Stimulated activated CD4-positive, alpha-beta T cell treated with anti-CD3 and anti-CD28 coated beads, Interleukin-1b, Interleukin-23, amount 100 ng/mL, for 24 hours (primary cell): ENCODE measurements around the gene TFE3.
A peak's percentile ranks its signal among the peaks of the same experiment; 100 is the strongest.
"Not testable (repeated sequence)": the region's sequence is repeated elsewhere in the genome, so short reads cannot be mapped to it uniquely, and the experiment has no call there.

ENCODE experiments used
- DNase-seq, 4 experiments: peaks; one replicate each; pipeline ENCODE4 v3.0.0-alpha.2; 2020; ENCODE audit warnings: low read depth in 4 of 4, low spot score in 1 of 4

TFE3 gene

GRCh38 chrX:49001521-49002090 lies 41.6 kb downstream of the TFE3 start:
- peak in 3 of 4 experiments; percentile 9 to 11 (median 10) for DNase-seq

GRCh38 chrX:49000636-49001035 lies 42.5 kb downstream of the TFE3 start:
- DNase-seq = no peak

- no peak for DNase-seq
Observed at GRCh38 chrX:48999030-48999429, 44.1 kb downstream of the TFE3 start.

GRCh38 chrX:48998391-48998790 lies 44.8 kb downstream of the TFE3 start:
- DNase-seq = no peak

- no peak for DNase-seq
Observed at GRCh38 chrX:48997865-48998264, 45.3 kb downstream of the TFE3 start.

GRCh38 chrX:48997455-48997854 lies 45.7 kb downstream of the TFE3 start:
- DNase-seq = no peak

- DNase-seq = no peak
Observed at GRCh38 chrX:48996969-48997368, 46.2 kb downstream of the TFE3 start.

GRCh38 chrX:48992341-48992740 lies 50.8 kb downstream of the TFE3 start:
- no peak for DNase-seq

- DNase-seq = no peak
Observed at GRCh38 chrX:48989483-48989882, 53.7 kb downstream of the TFE3 start.

- DNase-seq = no peak
Observed at GRCh38 chrX:48983896-48984295, 59.3 kb downstream of the TFE3 start.

GRCh38 chrX:48983081-48983480 lies 60.1 kb downstream of the TFE3 start:
- no peak for DNase-seq

GRCh38 chrX:48981178-48981577 lies 62.0 kb downstream of the TFE3 start:
- no peak for DNase-seq

GRCh38 chrX:48980341-48980740 lies 62.8 kb downstream of the TFE3 start:
- DNase-seq = not testable (repeated sequence)
